Measurements from ENCODE around the gene FAM9A.

Gene FAM9A

GRCh38 chrX:8755813-8756212 is 45.4 kb downstream of the FAM9A start:
- TF ChIP-seq GATA3 (IDR thresholded peaks at IDR 0.05; ENCODE audit: low read depth, low read length): no peak
- no peak for TF ChIP-seq GATA2 (IDR thresholded peaks at IDR 0.05; ENCODE audit: low read depth, low read length)

DNA sequence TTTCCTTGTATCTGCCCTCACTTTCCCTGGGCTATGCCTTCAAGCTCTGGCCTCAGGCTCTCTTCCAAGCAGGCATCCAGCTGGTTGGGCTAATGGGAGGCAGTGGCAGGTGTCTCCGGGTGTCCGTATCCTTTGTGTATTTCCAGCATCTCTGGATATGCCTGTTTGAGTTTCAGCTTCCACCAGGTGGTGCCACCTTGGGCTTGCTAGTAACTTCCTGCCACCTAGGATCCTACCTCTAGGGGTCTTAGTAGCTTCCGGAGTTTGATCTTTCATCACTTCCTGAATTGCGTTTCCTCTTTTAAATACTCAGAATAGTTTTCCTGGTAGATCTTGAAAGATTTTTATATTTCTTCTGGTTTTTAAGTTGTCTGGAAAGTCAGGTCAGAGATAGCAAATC is 46.1 kb downstream of the FAM9A start:
- TF ChIP-seq GATA2 (IDR thresholded peaks at IDR 0.05; ENCODE audit: low read depth, low read length): no peak
- no peak for TF ChIP-seq GATA3 (IDR thresholded peaks at IDR 0.05; ENCODE audit: low read depth, low read length)

- TF ChIP-seq GATA2 (IDR thresholded peaks at IDR 0.05; ENCODE audit: low read depth, low read length) (no peak), GATA3 (IDR thresholded peaks at IDR 0.05; ENCODE audit: low read depth, low read length) (no peak)
Observed at GRCh38 chrX:8749697-8750096, 51.5 kb downstream of the FAM9A start.

DNA sequence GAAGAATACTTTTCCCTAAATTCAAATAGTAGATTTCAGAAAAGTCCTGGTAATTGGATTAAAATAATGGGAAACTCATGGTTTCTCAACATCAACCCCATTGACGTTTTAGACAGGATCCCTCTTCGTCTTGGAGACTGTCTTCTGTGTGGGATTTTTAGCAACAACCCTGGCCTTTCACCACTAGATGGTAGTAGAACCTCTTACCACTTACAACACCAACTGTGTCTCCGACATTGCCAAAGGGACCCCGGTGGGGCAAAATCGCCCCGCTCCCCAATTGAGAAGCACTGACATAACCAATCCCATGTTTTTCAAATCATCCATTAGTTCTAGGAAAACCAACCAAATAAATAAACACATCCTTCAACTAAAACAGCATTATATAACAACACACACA is 52.3 kb downstream of the FAM9A start:
- TF ChIP-seq GATA3 (IDR thresholded peaks at IDR 0.05; ENCODE audit: low read depth, low read length) (no peak), GATA2 (IDR thresholded peaks at IDR 0.05; ENCODE audit: low read depth, low read length) (no peak)

GRCh38 chrX:8743126-8743732 is 58.0 kb downstream of the FAM9A start:
- no peak for TF ChIP-seq GATA2 (IDR thresholded peaks at IDR 0.05; ENCODE audit: low read depth, low read length)

DNA sequence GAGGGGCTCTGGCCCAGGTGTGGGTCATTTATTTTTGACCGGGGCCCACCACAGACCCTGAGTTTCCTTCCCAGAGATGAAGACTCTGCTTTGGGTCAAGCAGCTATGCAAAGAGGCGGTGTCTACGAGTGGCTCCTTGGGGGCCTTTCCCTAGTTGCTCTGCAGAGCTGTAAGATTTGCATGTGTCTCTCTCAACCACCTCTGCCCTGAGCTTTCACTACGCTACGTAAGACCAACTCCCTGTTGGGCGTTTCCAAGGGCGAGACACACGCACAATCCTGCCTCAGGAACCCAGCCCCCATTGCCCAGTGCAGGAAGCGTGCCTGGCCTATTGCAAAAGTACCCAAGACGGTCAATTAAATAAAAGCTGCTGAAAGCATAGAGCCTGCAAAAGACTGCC is 59.2 kb downstream of the FAM9A start:
- TF ChIP-seq GATA2 (IDR thresholded peaks at IDR 0.05; ENCODE audit: low read depth, low read length) (no peak), GATA3 (IDR thresholded peaks at IDR 0.05; ENCODE audit: low read depth, low read length) (no peak)

Data from SH-SY5Y (cell line).